OCI-LY1 (cell line): ENCODE measurements around the gene HNRNPK.
A peak's percentile ranks its signal among the peaks of the same experiment; 100 is the strongest.

Experiments
- H2AFZ ChIP-seq: fragments of 200-600 bp; sonication (generic), shearing (Covaris generic); 2 replicates; pipeline ENCODE4 v1.6.0; 2014; ENCODE audit warnings: antibody characterized with exemption, mild to moderate bottlenecking, low read length
- H3F3A ChIP-seq: fragments of 200-600 bp; sonication (generic), shearing (Covaris generic); 2 replicates; pipeline ENCODE4 v1.6.0; 2014; ENCODE audit warnings: mild to moderate bottlenecking, antibody characterized with exemption, low read length, moderate library complexity; ENCODE audit not compliant: insufficient read depth
- H3K27ac ChIP-seq: fragments of 200-600 bp; sonication (generic); 2 replicates; pipeline ENCODE4 v1.5.1; 2014; ENCODE audit warnings: low read length, mixed run types, mild to moderate bottlenecking, low read depth; ENCODE audit not compliant: poor library complexity, severe bottlenecking
- H3K27me3 ChIP-seq: fragments of 200-600 bp; sonication (generic); 2 replicates; pipeline ENCODE4 v1.6.0; 2014; ENCODE audit warnings: antibody characterized with exemption, mild to moderate bottlenecking, low read length, moderate library complexity; ENCODE audit not compliant: insufficient read depth
- H3K36me3 ChIP-seq: fragments of 200-600 bp; sonication (generic); 2 replicates; pipeline ENCODE4 v1.6.1; 2014; ENCODE audit warnings: mild to moderate bottlenecking, antibody characterized with exemption, low read length, moderate library complexity, mixed read lengths; ENCODE audit not compliant: insufficient read depth
- H3K4me1 ChIP-seq: fragments of 200-600 bp; sonication (generic); 2 replicates; pipeline ENCODE4 v1.5.1; 2014; ENCODE audit warnings: mild to moderate bottlenecking, low read length, moderate library complexity; ENCODE audit not compliant: insufficient read depth, severe bottlenecking
- H3K4me2 ChIP-seq: fragments of 200-600 bp; sonication (generic), shearing (Covaris generic); 2 replicates; pipeline ENCODE4 v1.6.1; 2014; ENCODE audit warnings: low read length
- H3K4me3 ChIP-seq: fragments of 200-600 bp; sonication (generic); 2 replicates; pipeline ENCODE4 v1.5.1; 2014; ENCODE audit warnings: low read length, low read depth, mild to moderate bottlenecking, mixed read lengths; ENCODE audit not compliant: poor library complexity, severe bottlenecking
- H3K79me2 ChIP-seq: fragments of 200-600 bp; shearing (Covaris generic); 2 replicates; pipeline ENCODE4 v1.6.1; 2016; ENCODE audit warnings: mixed run types, low read length, mixed read lengths; ENCODE audit not compliant: insufficient read depth
- H3K9ac ChIP-seq: fragments of 200-600 bp; sonication (generic), shearing (Covaris generic); 2 replicates; pipeline ENCODE4 v1.6.1; 2014; ENCODE audit warnings: mild to moderate bottlenecking, low read length, mixed read lengths
- H3K9me2 ChIP-seq: fragments of 200-600 bp; sonication (generic), shearing (Covaris generic); 2 replicates; pipeline ENCODE4 v1.6.1; 2014; ENCODE audit warnings: low read depth, mild to moderate bottlenecking, low read length, mixed read lengths
- H3K9me3 ChIP-seq: fragments of 200-600 bp; shearing (Covaris generic); 2 replicates; pipeline ENCODE4 v1.6.1; 2014; ENCODE audit warnings: low read length, mixed read lengths
- H4K20me1 ChIP-seq: fragments of 200-600 bp; sonication (generic), shearing (Covaris generic); 2 replicates; pipeline ENCODE4 v1.6.0; 2016; ENCODE audit warnings: mild to moderate bottlenecking, low read length; ENCODE audit not compliant: insufficient read depth
- CTCF ChIP-seq: fragments of 200-600 bp; sonication (generic), shearing (Covaris generic); IDR thresholded peaks from 2 replicates; pipeline ENCODE4 v1.5.1; 2017; ENCODE audit warnings: mild to moderate bottlenecking, antibody characterized with exemption, low read length, moderate library complexity, mixed read lengths
- EZH2 ChIP-seq: fragments of 200-600 bp; sonication (generic), shearing (Covaris generic); IDR thresholded peaks from 2 replicates; pipeline ENCODE4 v1.8.0; 2017; ENCODE audit warnings: borderline replicate concordance, mixed run types, mild to moderate bottlenecking, antibody characterized with exemption, low read length, moderate library complexity, mixed read lengths

HNRNPK gene

GRCh38 chr9:83940590-83941303 is 39.3 kb downstream of the HNRNPK start:
- H4K20me1 ChIP-seq = no peaks in the 10 kb centered on the region
- H2AFZ ChIP-seq = no peak overlapping the region
- no peaks in the 10 kb centered on the region for H3K4me1 ChIP-seq
- no peaks in the 10 kb centered on the region for H3K9me3 ChIP-seq
- peaks cover 9% of the 10 kb centered on the region; the same call in 1 of the 2 replicates for H3K36me3 ChIP-seq
- TF ChIP-seq EZH2 (no peak), CTCF (no peak)
- no peaks in the 10 kb centered on the region for H3K79me2 ChIP-seq
- no peaks in the 10 kb centered on the region for H3K27me3 ChIP-seq
- H3F3A ChIP-seq = 0 out of 2 replicates have a peak, but pooled peaks cover 4% of the 10 kb centered on the region
- no peak overlapping the region for H3K4me3 ChIP-seq
- no peak overlapping the region for H3K27ac ChIP-seq
- no peak overlapping the region for H3K4me2 ChIP-seq
- no peak overlapping the region for H3K9ac ChIP-seq
- H3K9me2 ChIP-seq = no peaks in the 10 kb centered on the region

GRCh38 chr9:83937861-83938455 is 42.1 kb downstream of the HNRNPK start:
- no peaks in the 10 kb centered on the region for H3K27me3 ChIP-seq
- TF ChIP-seq EZH2 (no peak), CTCF (peak; percentile 79)
- no peak overlapping the region for H3K9ac ChIP-seq
- H4K20me1 ChIP-seq = no peaks in the 10 kb centered on the region
- H2AFZ ChIP-seq = no peak overlapping the region
- H3K27ac ChIP-seq = no peak overlapping the region
- no peaks in the 10 kb centered on the region for H3K36me3 ChIP-seq
- no peaks in the 10 kb centered on the region for H3K9me3 ChIP-seq
- no peaks in the 10 kb centered on the region for H3K79me2 ChIP-seq
- no peaks in the 10 kb centered on the region for H3K9me2 ChIP-seq
- no peaks in the 10 kb centered on the region for H3F3A ChIP-seq
- H3K4me2 ChIP-seq = no peak overlapping the region
- H3K4me1 ChIP-seq = no peaks in the 10 kb centered on the region
- H3K4me3 ChIP-seq = no peak overlapping the region

- Histone ChIP-seq H3K36me3 (no peaks in the 10 kb centered on the region), H3K79me2 (no peaks in the 10 kb centered on the region), H3K27ac (no peak overlapping the region), H2AFZ (no peak overlapping the region), H4K20me1 (no peaks in the 10 kb centered on the region), H3K4me1 (no peaks in the 10 kb centered on the region), H3K9ac (no peak overlapping the region), H3F3A (no peaks in the 10 kb centered on the region), H3K4me3 (no peak overlapping the region), H3K9me2 (no peaks in the 10 kb centered on the region), H3K27me3 (no peaks in the 10 kb centered on the region), H3K4me2 (no peak overlapping the region), H3K9me3 (no peaks in the 10 kb centered on the region)
- TF ChIP-seq CTCF = no peak
- TF ChIP-seq EZH2 = no peak
Measured at GRCh38 chr9:83936523-83936922, 43.5 kb downstream of the HNRNPK start.
